GM12872 (cell line): ENCODE results near the gene DUS2.
A peak's percentile ranks its signal among the peaks of the same experiment; 100 is the strongest.

Source experiments
- TF ChIP-seq, protein P1 (sequence below): IDR thresholded peaks from 3 replicates; pipeline ENCODE4 v1.5.1; 2011; ENCODE audit warnings: low read depth, mild to moderate bottlenecking, low read length, moderate library complexity; ENCODE audit not compliant: insufficient read depth

Gene DUS2

GRCh38 chr16:68022278-68022727, 781 bp upstream of the DUS2 start:
- TF ChIP-seq, protein P1, sequence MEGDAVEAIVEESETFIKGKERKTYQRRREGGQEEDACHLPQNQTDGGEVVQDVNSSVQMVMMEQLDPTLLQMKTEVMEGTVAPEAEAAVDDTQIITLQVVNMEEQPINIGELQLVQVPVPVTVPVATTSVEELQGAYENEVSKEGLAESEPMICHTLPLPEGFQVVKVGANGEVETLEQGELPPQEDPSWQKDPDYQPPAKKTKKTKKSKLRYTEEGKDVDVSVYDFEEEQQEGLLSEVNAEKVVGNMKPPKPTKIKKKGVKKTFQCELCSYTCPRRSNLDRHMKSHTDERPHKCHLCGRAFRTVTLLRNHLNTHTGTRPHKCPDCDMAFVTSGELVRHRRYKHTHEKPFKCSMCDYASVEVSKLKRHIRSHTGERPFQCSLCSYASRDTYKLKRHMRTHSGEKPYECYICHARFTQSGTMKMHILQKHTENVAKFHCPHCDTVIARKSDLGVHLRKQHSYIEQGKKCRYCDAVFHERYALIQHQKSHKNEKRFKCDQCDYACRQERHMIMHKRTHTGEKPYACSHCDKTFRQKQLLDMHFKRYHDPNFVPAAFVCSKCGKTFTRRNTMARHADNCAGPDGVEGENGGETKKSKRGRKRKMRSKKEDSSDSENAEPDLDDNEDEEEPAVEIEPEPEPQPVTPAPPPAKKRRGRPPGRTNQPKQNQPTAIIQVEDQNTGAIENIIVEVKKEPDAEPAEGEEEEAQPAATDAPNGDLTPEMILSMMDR = no peak

GRCh38 chr16:68028996-68029395, 5.9 kb downstream of the DUS2 start:
- TF ChIP-seq, protein P1 = no peak

DNA sequence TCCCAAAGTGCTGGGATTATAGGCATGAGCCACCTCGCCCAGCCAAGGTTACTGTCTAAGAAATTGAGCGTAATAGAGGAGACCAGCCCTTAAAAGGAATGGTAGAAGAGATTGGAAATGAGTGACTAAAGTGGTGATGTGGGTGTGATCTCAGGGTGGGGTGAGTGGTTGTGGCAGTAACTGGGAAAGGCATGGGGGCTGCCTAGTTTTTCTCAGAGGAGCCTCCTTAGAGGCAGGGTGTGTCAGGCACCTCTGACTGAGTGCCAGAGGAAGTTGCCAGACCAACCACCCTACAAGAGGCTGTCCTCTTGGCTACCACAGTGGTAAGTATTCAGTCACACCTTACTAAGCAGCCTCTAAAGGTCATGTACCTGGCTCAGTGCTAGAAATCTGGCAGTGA, 8.9 kb downstream of the DUS2 start:
- TF ChIP-seq, protein P1 = no peak

GRCh38 chr16:68033101-68033500, 10.0 kb downstream of the DUS2 start:
- TF ChIP-seq, protein P1 = no peak

- TF ChIP-seq, protein P1 = no peak
Measured at GRCh38 chr16:68035227-68035626, 12.1 kb downstream of the DUS2 start.

- TF ChIP-seq, protein P1 = no peak
Measured at GRCh38 chr16:68037841-68038597, 14.9 kb downstream of the DUS2 start.

DNA sequence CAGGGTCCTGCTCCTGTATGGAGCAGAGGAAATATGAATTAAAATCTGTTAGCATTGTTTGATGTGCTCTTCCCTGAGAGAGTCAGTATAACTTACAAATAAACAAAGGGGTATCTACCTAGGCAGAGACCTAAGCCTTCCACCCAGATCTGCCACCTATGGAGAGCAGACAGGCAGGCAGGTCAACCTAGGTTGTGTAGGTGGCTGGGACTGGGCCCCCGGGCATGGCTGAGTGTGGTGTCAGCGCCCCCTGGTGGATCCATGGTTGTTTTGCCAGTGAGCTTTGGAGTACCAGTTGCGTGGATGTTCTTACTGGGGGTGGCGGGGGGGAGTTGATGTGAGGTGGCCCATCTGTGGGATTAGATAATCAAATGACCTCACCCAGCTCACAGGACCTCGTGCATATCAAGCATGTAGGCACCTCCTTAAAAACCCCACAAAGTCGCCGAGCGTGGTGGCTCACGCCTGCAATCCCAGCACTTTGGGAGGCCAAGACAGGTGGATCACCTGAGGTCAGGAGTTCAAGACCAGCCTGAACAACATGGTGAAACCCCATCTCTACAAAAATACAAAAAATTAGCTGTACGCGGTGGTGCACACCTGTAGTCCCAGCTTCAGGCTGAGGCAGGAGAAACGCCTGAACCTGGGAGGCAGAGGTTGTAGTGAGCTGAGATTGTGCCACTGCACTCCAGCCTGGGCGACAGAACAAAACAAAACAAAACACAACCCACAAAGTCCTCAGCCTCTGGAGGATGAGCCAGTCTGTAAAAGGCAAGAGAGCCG, 17.6 kb downstream of the DUS2 start:
- TF ChIP-seq, protein P1 = peak; percentile 90
